HCT116 (cell line): ENCODE results near the gene ZNF619. TPM values are rescaled to one million over a fixed set of nuclear protein-coding genes. Genes with fewer than 3 reads are reported as not detected.

Experiments
- ATAC-seq: fragments of 200-7000 bp; cut with Tn5 transposase; 2 replicates; pipeline ENCODE4 v1.9.1; 2020; ENCODE audit warnings: mild to moderate bottlenecking, moderate library complexity
- BruUV-seq: library from RNA; stranded (reverse); fragments of 400-500 nt; replicated peaks from 2 replicates; lab custom pipeline; 2021; lab: Mats Ljungman, UMichigan
- CTCF ChIA-PET: fragments of 300-600 bp; sonication (Branson Sonifier 250); formaldehyde crosslinking; loops from one replicate; lab custom pipeline; 2021; ENCODE audit warnings: antibody characterized with exemption; lab: Charles Lee
- POLR2A ChIA-PET: fragments of 300-600, 350-600 bp; sonication (Branson Sonifier 250); formaldehyde crosslinking; loops from one replicate; lab custom pipeline; 2021; ENCODE audit warnings: antibody characterized with exemption; lab: Charles Lee
- RAD21 ChIA-PET, 2 experiments: fragments of 300-600 bp; sonication (Branson Sonifier 250); formaldehyde crosslinking; loops; one replicate each; lab custom pipeline; 2023; ENCODE audit warnings: low total read pairs in 2 of 2; ENCODE audit not compliant: uncharacterized antibody in 2 of 2, unreplicated experiment in 2 of 2, low non-redundant PET in 1 of 2; lab: Charles Lee
- DNase-seq: peaks from one replicate; pipeline ENCODE4 v3.0.0-alpha.2; 2010; ENCODE audit warnings: low read depth, low spot score
- H2AFZ ChIP-seq: fragments of 200-600 bp; shearing (Covaris generic), sonication (generic); 2 replicates; pipeline ENCODE4 v1.6.1; 2017; ENCODE audit warnings: low read depth, mixed run types, mixed read lengths, antibody characterized with exemption, low read length; ENCODE audit not compliant: poor library complexity, severe bottlenecking
- H3K27ac ChIP-seq: 2 replicates; pipeline ENCODE4 v1.5.1; 2012; ENCODE audit warnings: low read depth, low read length
- H3K27me3 ChIP-seq: fragments of 200-600 bp; sonication (generic); 2 replicates; pipeline ENCODE4 v1.6.1; 2016; ENCODE audit warnings: mixed run types, low read length, mixed read lengths; ENCODE audit not compliant: insufficient read depth
- H3K36me3 ChIP-seq, 2 experiments: fragments of 200-500 bp in 1 of 2; fragments of 200-600 bp in 1 of 2; sonication (Bioruptor generic) in 1 of 2; sonication (generic) in 1 of 2; 2 replicates each; pipeline versions ENCODE4 v1.5.1 to v1.6.1; 2014 to 2016; ENCODE audit warnings: low read length in 2 of 2, inconsistent platforms in 1 of 2, mixed read lengths in 1 of 2, mixed run types in 1 of 2; ENCODE audit not compliant: insufficient read depth in 2 of 2, control insufficient read depth in 1 of 2
- H3K4me1 ChIP-seq, 2 experiments: fragments of 200-600 bp in 1 of 2; sonication (generic) in 1 of 2; 2 replicates each; pipeline versions ENCODE4 v1.5.1 to v1.6.1; 2012 to 2017; ENCODE audit warnings: low read length in 2 of 2, inconsistent platforms in 1 of 2, mild to moderate bottlenecking in 1 of 2, mixed read lengths in 1 of 2, mixed run types in 1 of 2, moderate library complexity in 1 of 2; ENCODE audit not compliant: insufficient read depth in 2 of 2, control insufficient read depth in 1 of 2
- H3K4me2 ChIP-seq: fragments of 200-600 bp; sonication (generic); 2 replicates; pipeline ENCODE4 v1.6.1; 2017; ENCODE audit warnings: mixed run types, low read length, mixed read lengths
- H3K4me3 ChIP-seq, 2 experiments: fragments of 200-600 bp in 1 of 2; sonication (generic) in 1 of 2; replicated peaks in 1 of 2; 2 replicates each; pipeline ENCODE4 v1.5.1; 2011 to 2016; ENCODE audit warnings: low read length in 2 of 2, control low read depth in 1 of 2, low read depth in 1 of 2, mild to moderate bottlenecking in 1 of 2, mixed read lengths in 1 of 2, mixed run types in 1 of 2
- H3K79me2 ChIP-seq: fragments of 200-600 bp; sonication (generic); 2 replicates; pipeline ENCODE4 v1.6.1; 2017; ENCODE audit warnings: mild to moderate bottlenecking, mixed run types, low read length, moderate library complexity, mixed read lengths; ENCODE audit not compliant: insufficient read depth
- H3K9ac ChIP-seq: fragments of 200-600 bp; sonication (generic); 2 replicates; pipeline ENCODE4 v1.6.1; 2016; ENCODE audit warnings: low read length, mixed read lengths
- H3K9me2 ChIP-seq: fragments of 200-600 bp; sonication (generic), shearing (Covaris generic); 2 replicates; pipeline ENCODE4 v1.6.1; 2017; ENCODE audit warnings: mixed run types, mild to moderate bottlenecking, moderate library complexity; ENCODE audit not compliant: insufficient read depth
- H3K9me3 ChIP-seq, 2 experiments: fragments of 200-500 bp in 1 of 2; fragments of 200-600 bp in 1 of 2; sonication (Bioruptor generic) in 1 of 2; sonication (generic) in 1 of 2; 2 replicates each; pipeline ENCODE4 v1.6.1; 2014 to 2017; ENCODE audit warnings: low read length in 2 of 2, mixed read lengths in 2 of 2, inconsistent platforms in 1 of 2, low read depth in 1 of 2, mild to moderate bottlenecking in 1 of 2, mixed run types in 1 of 2, moderate library complexity in 1 of 2; ENCODE audit not compliant: control insufficient read depth in 1 of 2, insufficient read depth in 1 of 2
- H4K20me1 ChIP-seq: fragments of 200-600 bp; sonication (generic), shearing (Covaris generic); 2 replicates; pipeline ENCODE4 v1.6.1; 2017; ENCODE audit warnings: mixed run types, mild to moderate bottlenecking, moderate library complexity; ENCODE audit not compliant: insufficient read depth
- FOSL1 ChIP-seq: IDR thresholded peaks from 2 replicates; pipeline ENCODE4 v1.6.1; 2012; ENCODE audit warnings: low read depth
- POLR2AphosphoS5 ChIP-seq: IDR thresholded peaks from 2 replicates; pipeline ENCODE4 v1.6.1; 2011; ENCODE audit warnings: mild to moderate bottlenecking, low read depth, low read length, moderate library complexity
- SRF ChIP-seq: IDR thresholded peaks from 2 replicates; pipeline ENCODE4 v1.6.1; 2012; ENCODE audit warnings: low read depth
- TCF7L2 ChIP-seq: IDR thresholded peaks from 2 replicates; pipeline ENCODE4 v1.7.0; 2011; ENCODE audit warnings: borderline replicate concordance, inconsistent platforms; ENCODE audit not compliant: insufficient read depth, insufficient read length; ENCODE audit errors: extremely low read depth
- YY1 ChIP-seq: IDR thresholded peaks from 2 replicates; pipeline ENCODE4 v1.6.1; 2011; ENCODE audit warnings: low read length, low read depth, moderate library complexity, mild to moderate bottlenecking; ENCODE audit not compliant: insufficient replicate concordance; ENCODE audit errors: extremely low read depth
- ZNF274 ChIP-seq: fragments of 200-500 bp; sonication (Bioruptor generic); IDR thresholded peaks from 2 replicates; pipeline ENCODE4 v1.6.1; 2014; ENCODE audit warnings: mild to moderate bottlenecking, low read depth, low read length, inconsistent platforms
- intact Hi-C: fragments of 100-400 bp; cut with micrococcal nuclease; formaldehyde crosslinking; loops from 2 replicates; pipeline ENCODE4 v1.10.0; 2022
- total RNA-seq: library from RNA; stranded (reverse); gene quantifications from one replicate; pipeline ENCODE4 v1.2.1, GENCODE V29; 2021; ENCODE audit not compliant: unreplicated experiment
- TF ChIP-seq, protein P1 (sequence below): IDR thresholded peaks from 2 replicates; pipeline ENCODE4 v1.6.1; 2012
- TF ChIP-seq, protein P2 (sequence below): IDR thresholded peaks from 2 replicates; pipeline ENCODE4 v1.6.1; 2012; ENCODE audit warnings: low read depth
- TF ChIP-seq, protein P3 (sequence below): IDR thresholded peaks from 2 replicates; pipeline ENCODE4 v1.6.1; 2011; ENCODE audit warnings: mild to moderate bottlenecking, low read length, moderate library complexity; ENCODE audit not compliant: insufficient replicate concordance; ENCODE audit errors: extremely low read depth
- TF ChIP-seq, protein P4 (sequence below): IDR thresholded peaks from 2 replicates; pipeline ENCODE4 v1.6.1; 2012

The ZNF619 gene
- total RNA-seq, 1 experiment from 2014 or later = 7.3 TPM

DNA sequence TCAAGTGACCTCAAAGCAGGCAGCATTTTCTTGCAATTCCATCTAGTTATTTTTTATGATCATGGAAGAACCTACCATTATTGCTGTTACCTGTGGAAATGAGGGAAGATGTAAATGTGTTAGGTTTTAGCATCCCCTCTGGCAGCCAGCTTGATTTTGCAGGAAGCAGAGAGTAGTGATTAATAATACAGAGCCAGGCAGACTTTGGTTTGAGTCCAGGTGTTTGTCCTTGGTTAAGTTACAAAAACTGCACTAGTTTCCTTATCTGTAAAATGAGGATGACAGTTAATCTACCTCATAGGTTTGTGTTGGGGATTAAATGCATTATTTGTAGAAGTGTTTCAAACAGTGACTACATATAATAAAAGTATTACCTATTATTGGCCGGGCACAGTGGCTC is 41.1 kb downstream of the ZNF619 start:
- H3K79me2 ChIP-seq = no peaks in the 10 kb centered on the region
- H3K27ac ChIP-seq = no peak overlapping the region
- H3K4me3 ChIP-seq = no peak overlapping the region
- no peaks in the 10 kb centered on the region for H4K20me1 ChIP-seq
- H3K4me1 ChIP-seq = no peaks in the 10 kb centered on the region
- intact Hi-C loops = no loop called here
- TF ChIP-seq, protein P1, sequence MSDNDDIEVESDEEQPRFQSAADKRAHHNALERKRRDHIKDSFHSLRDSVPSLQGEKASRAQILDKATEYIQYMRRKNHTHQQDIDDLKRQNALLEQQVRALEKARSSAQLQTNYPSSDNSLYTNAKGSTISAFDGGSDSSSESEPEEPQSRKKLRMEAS = no peak
- TF ChIP-seq FOSL1 = no peak
- no peak for TF ChIP-seq SRF
- TF ChIP-seq, protein P2, sequence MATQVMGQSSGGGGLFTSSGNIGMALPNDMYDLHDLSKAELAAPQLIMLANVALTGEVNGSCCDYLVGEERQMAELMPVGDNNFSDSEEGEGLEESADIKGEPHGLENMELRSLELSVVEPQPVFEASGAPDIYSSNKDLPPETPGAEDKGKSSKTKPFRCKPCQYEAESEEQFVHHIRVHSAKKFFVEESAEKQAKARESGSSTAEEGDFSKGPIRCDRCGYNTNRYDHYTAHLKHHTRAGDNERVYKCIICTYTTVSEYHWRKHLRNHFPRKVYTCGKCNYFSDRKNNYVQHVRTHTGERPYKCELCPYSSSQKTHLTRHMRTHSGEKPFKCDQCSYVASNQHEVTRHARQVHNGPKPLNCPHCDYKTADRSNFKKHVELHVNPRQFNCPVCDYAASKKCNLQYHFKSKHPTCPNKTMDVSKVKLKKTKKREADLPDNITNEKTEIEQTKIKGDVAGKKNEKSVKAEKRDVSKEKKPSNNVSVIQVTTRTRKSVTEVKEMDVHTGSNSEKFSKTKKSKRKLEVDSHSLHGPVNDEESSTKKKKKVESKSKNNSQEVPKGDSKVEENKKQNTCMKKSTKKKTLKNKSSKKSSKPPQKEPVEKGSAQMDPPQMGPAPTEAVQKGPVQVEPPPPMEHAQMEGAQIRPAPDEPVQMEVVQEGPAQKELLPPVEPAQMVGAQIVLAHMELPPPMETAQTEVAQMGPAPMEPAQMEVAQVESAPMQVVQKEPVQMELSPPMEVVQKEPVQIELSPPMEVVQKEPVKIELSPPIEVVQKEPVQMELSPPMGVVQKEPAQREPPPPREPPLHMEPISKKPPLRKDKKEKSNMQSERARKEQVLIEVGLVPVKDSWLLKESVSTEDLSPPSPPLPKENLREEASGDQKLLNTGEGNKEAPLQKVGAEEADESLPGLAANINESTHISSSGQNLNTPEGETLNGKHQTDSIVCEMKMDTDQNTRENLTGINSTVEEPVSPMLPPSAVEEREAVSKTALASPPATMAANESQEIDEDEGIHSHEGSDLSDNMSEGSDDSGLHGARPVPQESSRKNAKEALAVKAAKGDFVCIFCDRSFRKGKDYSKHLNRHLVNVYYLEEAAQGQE = no peak
- TF ChIP-seq YY1 = no peak
- TF ChIP-seq TCF7L2 = no peak
- no peak for TF ChIP-seq ZNF274
- TF ChIP-seq, protein P3, sequence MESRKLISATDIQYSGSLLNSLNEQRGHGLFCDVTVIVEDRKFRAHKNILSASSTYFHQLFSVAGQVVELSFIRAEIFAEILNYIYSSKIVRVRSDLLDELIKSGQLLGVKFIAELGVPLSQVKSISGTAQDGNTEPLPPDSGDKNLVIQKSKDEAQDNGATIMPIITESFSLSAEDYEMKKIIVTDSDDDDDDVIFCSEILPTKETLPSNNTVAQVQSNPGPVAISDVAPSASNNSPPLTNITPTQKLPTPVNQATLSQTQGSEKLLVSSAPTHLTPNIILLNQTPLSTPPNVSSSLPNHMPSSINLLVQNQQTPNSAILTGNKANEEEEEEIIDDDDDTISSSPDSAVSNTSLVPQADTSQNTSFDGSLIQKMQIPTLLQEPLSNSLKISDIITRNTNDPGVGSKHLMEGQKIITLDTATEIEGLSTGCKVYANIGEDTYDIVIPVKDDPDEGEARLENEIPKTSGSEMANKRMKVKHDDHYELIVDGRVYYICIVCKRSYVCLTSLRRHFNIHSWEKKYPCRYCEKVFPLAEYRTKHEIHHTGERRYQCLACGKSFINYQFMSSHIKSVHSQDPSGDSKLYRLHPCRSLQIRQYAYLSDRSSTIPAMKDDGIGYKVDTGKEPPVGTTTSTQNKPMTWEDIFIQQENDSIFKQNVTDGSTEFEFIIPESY = no peak
- TF ChIP-seq, protein P4, sequence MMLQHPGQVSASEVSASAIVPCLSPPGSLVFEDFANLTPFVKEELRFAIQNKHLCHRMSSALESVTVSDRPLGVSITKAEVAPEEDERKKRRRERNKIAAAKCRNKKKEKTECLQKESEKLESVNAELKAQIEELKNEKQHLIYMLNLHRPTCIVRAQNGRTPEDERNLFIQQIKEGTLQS = no peak
- no peak for TF ChIP-seq POLR2AphosphoS5
- H3K27me3 ChIP-seq = no peaks in the 10 kb centered on the region
- RAD21 ChIA-PET = no interaction called here
- DNase-seq = no peak
- POLR2A ChIA-PET = no interaction called here
- no peak overlapping the region for H2AFZ ChIP-seq
- ATAC-seq = no peak
- no peaks in the 10 kb centered on the region for H3K9me3 ChIP-seq
- CTCF ChIA-PET = no interaction called here
- H3K9me2 ChIP-seq = no peaks in the 10 kb centered on the region
- BruUV-seq = no TSS peak
- H3K36me3 ChIP-seq = peaks cover 4 to 9% of the 10 kb centered on the region in 2 experiments; a peak in 2 of 4 replicates
- no peak overlapping the region for H3K4me2 ChIP-seq
- H3K9ac ChIP-seq = no peak overlapping the region
